GM23338 (cell line): ENCODE results near the gene WFS1. TPM values are rescaled to one million over a fixed set of nuclear protein-coding genes. Genes with fewer than 3 reads are reported as not detected.

Experiments used
- ATAC-seq: fragments of 200-7000 bp; cut with Tn5 transposase; 3 replicates; pipeline ENCODE4 v1.9.1; 2020
- DNase-seq: peaks from one replicate; pipeline ENCODE4 v3.0.0-alpha.2; 2015; ENCODE audit warnings: low spot score
- H2AFZ ChIP-seq: fragments of 200-600 bp; sonication (generic); 2 replicates; pipeline ENCODE4 v1.8.0; 2016; ENCODE audit warnings: antibody characterized with exemption, mild to moderate bottlenecking, moderate library complexity
- H3F3A ChIP-seq: fragments of 200-600 bp; sonication (generic); replicated peaks from 2 replicates; pipeline ENCODE4 v1.8.0; 2017; ENCODE audit warnings: antibody characterized with exemption, mixed run types, low read depth
- H3K27ac ChIP-seq: fragments of 200-600 bp; sonication (generic); 2 replicates; pipeline ENCODE4 v1.6.1; 2016; ENCODE audit warnings: low read depth
- H3K27me3 ChIP-seq: fragments of 200-600 bp; sonication (generic); 2 replicates; pipeline ENCODE4 v1.8.0; 2016; ENCODE audit warnings: mild to moderate bottlenecking, mixed run types, moderate library complexity; ENCODE audit not compliant: insufficient read depth
- H3K36me3 ChIP-seq: fragments of 200-600 bp; sonication (generic); 2 replicates; pipeline ENCODE4 v1.8.0; 2016; ENCODE audit warnings: mild to moderate bottlenecking; ENCODE audit not compliant: insufficient read depth
- H3K4me1 ChIP-seq: fragments of 200-600 bp; sonication (generic); 2 replicates; pipeline ENCODE4 v1.8.0; 2016; ENCODE audit warnings: mild to moderate bottlenecking, moderate library complexity; ENCODE audit not compliant: insufficient read depth
- H3K4me2 ChIP-seq: fragments of 200-600 bp; sonication (generic); 2 replicates; pipeline ENCODE4 v1.7.1; 2017; ENCODE audit warnings: mixed run types
- H3K4me3 ChIP-seq: fragments of 200-600 bp; sonication (generic); 2 replicates; pipeline ENCODE4 v1.6.1; 2016; ENCODE audit warnings: mixed run types
- H3K79me2 ChIP-seq: fragments of 200-600 bp; sonication (generic); replicated peaks from 2 replicates; pipeline ENCODE4 v1.8.0; 2017; ENCODE audit warnings: mild to moderate bottlenecking; ENCODE audit not compliant: insufficient read depth
- H3K9me2 ChIP-seq: fragments of 200-600 bp; sonication (generic); 2 replicates; pipeline ENCODE4 v1.8.0; 2017; ENCODE audit not compliant: insufficient read depth
- H4K20me1 ChIP-seq: fragments of 200-600 bp; sonication (generic); replicated peaks from 2 replicates; pipeline ENCODE4 v1.8.0; 2017; ENCODE audit warnings: mild to moderate bottlenecking; ENCODE audit not compliant: insufficient read depth
- H3K27ac Mint-ChIP-seq: 2 replicates; pipeline ENCODE4 v1.8.0; 2020; ENCODE audit warnings: inconsistent platforms, mild to moderate bottlenecking, moderate library complexity, mixed read lengths
- H3K27me3 Mint-ChIP-seq: 3 replicates; pipeline ENCODE4 v1.8.0; 2022; ENCODE audit warnings: low read depth, mild to moderate bottlenecking, moderate library complexity, mixed read lengths, inconsistent platforms; ENCODE audit not compliant: insufficient read depth, poor library complexity
- H3K36me3 Mint-ChIP-seq: 3 replicates; pipeline ENCODE4 v1.8.0; 2021; ENCODE audit warnings: low read depth, mild to moderate bottlenecking, inconsistent platforms, moderate library complexity, mixed read lengths
- H3K4me1 Mint-ChIP-seq: 3 replicates; pipeline ENCODE4 v1.8.0; 2020; ENCODE audit warnings: mild to moderate bottlenecking, inconsistent platforms, mixed read lengths
- H3K4me3 Mint-ChIP-seq: 3 replicates; pipeline ENCODE4 v1.8.0; 2021; ENCODE audit warnings: moderate library complexity, mild to moderate bottlenecking, inconsistent platforms, mixed read lengths
- H3K9me3 Mint-ChIP-seq: 3 replicates; pipeline ENCODE4 v1.8.0; 2020; ENCODE audit warnings: moderate library complexity, mild to moderate bottlenecking, inconsistent platforms, mixed read lengths
- CREB1 ChIP-seq: fragments of 250-450 bp; sonication (Bioruptor Pico); IDR thresholded peaks from 2 replicates; pipeline ENCODE4 v1.5.0; 2020; ENCODE audit warnings: low read depth, mild to moderate bottlenecking, moderate library complexity
- CTCF ChIP-seq, 2 experiments: fragments of 200-600 bp in 1 of 2; sonication (generic) in 1 of 2; conservative IDR thresholded peaks; 2 replicates each; pipeline versions ENCODE4 v1.5.1 to v1.6.1; 2016 to 2017; ENCODE audit warnings: antibody characterized with exemption in 2 of 2, low read depth in 2 of 2, mild to moderate bottlenecking in 2 of 2, moderate library complexity in 1 of 2
- EZH2 ChIP-seq: fragments of 200-600 bp; sonication (generic); IDR thresholded peaks from one replicate; pipeline ENCODE4 v1.8.0; 2017; ENCODE audit warnings: antibody characterized with exemption, mild to moderate bottlenecking, low read depth; ENCODE audit not compliant: unreplicated experiment
- EZH2phosphoT487 ChIP-seq: fragments of 200-600 bp; sonication (generic); IDR thresholded peaks from one replicate; pipeline ENCODE4 v1.8.1; 2018; ENCODE audit warnings: antibody characterized with exemption; ENCODE audit not compliant: unreplicated experiment
- JUNB ChIP-seq: IDR thresholded peaks from one replicate; pipeline ENCODE4 v1.6.1; 2016; ENCODE audit warnings: antibody characterized with exemption; ENCODE audit not compliant: unreplicated experiment
- STAT1 ChIP-seq: IDR thresholded peaks from one replicate; pipeline ENCODE4 v1.6.1; 2016; ENCODE audit warnings: antibody characterized with exemption; ENCODE audit not compliant: unreplicated experiment
- ZNF114 ChIP-seq: fragments of 250-450 bp; sonication (Bioruptor Pico); IDR thresholded peaks from 2 replicates; pipeline ENCODE4 v1.5.0; 2020; ENCODE audit warnings: mild to moderate bottlenecking, moderate library complexity
- ZNF331 ChIP-seq: fragments of 250-450 bp; sonication (Bioruptor Pico); IDR thresholded peaks from 2 replicates; pipeline ENCODE4 v1.5.0; 2020; ENCODE audit warnings: low read depth, mild to moderate bottlenecking, moderate library complexity
- ZNF462 ChIP-seq: fragments of 250-450 bp; sonication (Bioruptor Pico); IDR thresholded peaks from 2 replicates; pipeline ENCODE4 v1.5.0; 2020; ENCODE audit warnings: mild to moderate bottlenecking, moderate library complexity
- polyA plus RNA-seq: library from polyadenylated mRNA; unstranded; fragments of >200 nt; fragmentation: Nextera tagmentation; extraction: Ambion mirVana; gene quantifications from 2 replicates; pipeline ENCODE4 v1.2.1, GENCODE V29; 2016
- total RNA-seq: library from RNA; depleted of rRNA; stranded (reverse); fragments of >200 nt; shearing (Covaris generic); gene quantifications from 2 replicates; pipeline ENCODE4 v1.2.3, GENCODE V29; 2014
- TF ChIP-seq, protein P1 (sequence below): IDR thresholded peaks from one replicate; pipeline ENCODE4 v1.6.1; 2018; ENCODE audit warnings: antibody characterized with exemption; ENCODE audit not compliant: unreplicated experiment

Gene WFS1
- total and polyA plus RNA-seq, 2 experiments from 2014 or later, result 24.7 to 45.4 TPM

DNA sequence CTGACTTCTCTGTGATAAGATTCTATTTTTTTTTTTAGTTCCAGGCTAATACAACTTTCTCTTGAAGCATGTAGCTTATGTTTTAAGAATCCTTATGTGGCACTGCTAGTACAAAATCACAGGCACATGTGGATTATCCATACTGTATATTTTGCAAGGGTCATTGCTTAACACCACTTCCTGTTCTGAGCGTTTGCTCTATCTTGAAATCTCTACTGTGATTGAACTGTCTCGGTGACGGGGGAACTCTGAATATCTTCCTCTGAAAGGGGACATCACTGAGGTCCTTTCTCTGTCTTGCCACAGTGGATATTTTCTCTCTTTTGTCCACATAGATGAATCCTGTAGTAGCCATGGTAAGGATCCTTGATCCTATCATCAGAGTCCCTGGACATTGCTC is 2.1 kb upstream of the WFS1 start:
- no peak overlapping the region for H3K4me3 Mint-ChIP-seq
- Histone ChIP-seq H3F3A (no peaks in the 10 kb centered on the region), H2AFZ (no peak overlapping the region), H3K27me3 (no peaks in the 10 kb centered on the region), H4K20me1 (no peaks in the 10 kb centered on the region; the same call in 1 of the 2 replicates), H3K79me2 (peaks cover 10% of the 10 kb centered on the region; the same call in 1 of the 2 replicates), H3K4me1 (peaks cover 7% of the 10 kb centered on the region), H3K4me3 (no peak overlapping the region), H3K9me2 (no peaks in the 10 kb centered on the region), H3K27ac (no peak overlapping the region), H3K4me2 (no peak overlapping the region), H3K36me3 (no peaks in the 10 kb centered on the region)
- H3K9me3 Mint-ChIP-seq, result peaks cover 2% of the 10 kb centered on the region; the same call in 1 of the 3 replicates
- no peaks in the 10 kb centered on the region for H3K36me3 Mint-ChIP-seq
- DNase-seq, result no peak
- H3K4me1 Mint-ChIP-seq, result peaks cover 30% of the 10 kb centered on the region
- no peak for TF ChIP-seq CTCF (conservative IDR thresholded peaks at IDR 0.05; ENCODE audit: low read depth in 2 of 2)
- TF ChIP-seq STAT1, result no peak
- TF ChIP-seq, protein P1, sequence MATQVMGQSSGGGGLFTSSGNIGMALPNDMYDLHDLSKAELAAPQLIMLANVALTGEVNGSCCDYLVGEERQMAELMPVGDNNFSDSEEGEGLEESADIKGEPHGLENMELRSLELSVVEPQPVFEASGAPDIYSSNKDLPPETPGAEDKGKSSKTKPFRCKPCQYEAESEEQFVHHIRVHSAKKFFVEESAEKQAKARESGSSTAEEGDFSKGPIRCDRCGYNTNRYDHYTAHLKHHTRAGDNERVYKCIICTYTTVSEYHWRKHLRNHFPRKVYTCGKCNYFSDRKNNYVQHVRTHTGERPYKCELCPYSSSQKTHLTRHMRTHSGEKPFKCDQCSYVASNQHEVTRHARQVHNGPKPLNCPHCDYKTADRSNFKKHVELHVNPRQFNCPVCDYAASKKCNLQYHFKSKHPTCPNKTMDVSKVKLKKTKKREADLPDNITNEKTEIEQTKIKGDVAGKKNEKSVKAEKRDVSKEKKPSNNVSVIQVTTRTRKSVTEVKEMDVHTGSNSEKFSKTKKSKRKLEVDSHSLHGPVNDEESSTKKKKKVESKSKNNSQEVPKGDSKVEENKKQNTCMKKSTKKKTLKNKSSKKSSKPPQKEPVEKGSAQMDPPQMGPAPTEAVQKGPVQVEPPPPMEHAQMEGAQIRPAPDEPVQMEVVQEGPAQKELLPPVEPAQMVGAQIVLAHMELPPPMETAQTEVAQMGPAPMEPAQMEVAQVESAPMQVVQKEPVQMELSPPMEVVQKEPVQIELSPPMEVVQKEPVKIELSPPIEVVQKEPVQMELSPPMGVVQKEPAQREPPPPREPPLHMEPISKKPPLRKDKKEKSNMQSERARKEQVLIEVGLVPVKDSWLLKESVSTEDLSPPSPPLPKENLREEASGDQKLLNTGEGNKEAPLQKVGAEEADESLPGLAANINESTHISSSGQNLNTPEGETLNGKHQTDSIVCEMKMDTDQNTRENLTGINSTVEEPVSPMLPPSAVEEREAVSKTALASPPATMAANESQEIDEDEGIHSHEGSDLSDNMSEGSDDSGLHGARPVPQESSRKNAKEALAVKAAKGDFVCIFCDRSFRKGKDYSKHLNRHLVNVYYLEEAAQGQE, result no peak
- no peak for TF ChIP-seq EZH2
- TF ChIP-seq EZH2phosphoT487, result no peak
- no peak for TF ChIP-seq ZNF331 (CRISPR knock-in tag)
- no peak for TF ChIP-seq CREB1
- TF ChIP-seq JUNB, result no peak
- no peak for TF ChIP-seq ZNF114 (CRISPR knock-in tag)
- TF ChIP-seq ZNF462, result no peak
- H3K27me3 Mint-ChIP-seq, result peaks cover 8% of the 10 kb centered on the region
- ATAC-seq, result no peak
- no peak overlapping the region for H3K27ac Mint-ChIP-seq
